Measurements from ENCODE around the gene JAM3.

GRCh38 chr11:134021326-134021725 lies 47.5 kb upstream of the JAM3 start:
- TF ChIP-seq MAX (CRISPR knock-in tag; IDR thresholded peaks at IDR 0.05) (no peak), CTCF (IDR thresholded peaks at IDR 0.05) (no peak), ARID4B (CRISPR knock-in tag; IDR thresholded peaks at IDR 0.05; ENCODE audit: borderline replicate concordance) (no peak), E2F1 (CRISPR knock-in tag; IDR thresholded peaks at IDR 0.05) (no peak)

Data from WTC11 (cell line).